Mesendoderm (in vitro differentiated cells): ENCODE measurements around the gene MNX1.

Experiments
- DNase-seq: peaks from one replicate; pipeline ENCODE4 v3.0.0; 2013
- H2AK5ac ChIP-seq: 2 replicates; pipeline ENCODE4 v1.6.1; 2013; ENCODE audit warnings: low read length, inconsistent platforms
- H2BK120ac ChIP-seq: 2 replicates; pipeline ENCODE4 v1.6.1; 2013; ENCODE audit warnings: low read depth, mild to moderate bottlenecking, low read length, moderate library complexity, mixed read lengths
- H2BK15ac ChIP-seq: replicated peaks from 2 replicates; pipeline ENCODE4 v1.6.1; 2013; ENCODE audit warnings: low read depth, mild to moderate bottlenecking, moderate library complexity
- H2BK5ac ChIP-seq: 2 replicates; pipeline ENCODE4 v1.6.1; 2013; ENCODE audit warnings: low read length, inconsistent platforms
- H3K18ac ChIP-seq: 2 replicates; pipeline ENCODE4 v1.6.1; 2013; ENCODE audit warnings: mild to moderate bottlenecking, low read length, mixed read lengths
- H3K23ac ChIP-seq: one replicate; pipeline ENCODE4 v1.6.1; 2013; ENCODE audit warnings: low read length
- H3K27ac ChIP-seq: 2 replicates; pipeline ENCODE4 v1.5.1; 2013; ENCODE audit warnings: low read depth, mild to moderate bottlenecking, inconsistent platforms, low read length, moderate library complexity
- H3K27me3 ChIP-seq: 2 replicates; pipeline ENCODE4 v1.6.1; 2013; ENCODE audit warnings: low read length, control low read depth, mild to moderate bottlenecking, inconsistent platforms; ENCODE audit not compliant: insufficient read depth, poor library complexity
- H3K36me3 ChIP-seq: 2 replicates; pipeline ENCODE4 v1.6.1; 2013; ENCODE audit warnings: low read length, inconsistent platforms; ENCODE audit not compliant: control insufficient read depth, insufficient read depth
- H3K4ac ChIP-seq: one replicate; pipeline ENCODE4 v1.6.1; 2013; ENCODE audit warnings: low read depth, mild to moderate bottlenecking, low read length, moderate library complexity
- H3K4me1 ChIP-seq: 2 replicates; pipeline ENCODE4 v1.6.1; 2013; ENCODE audit warnings: low read depth, low read length, inconsistent platforms; ENCODE audit not compliant: control insufficient read depth
- H3K4me2 ChIP-seq: 2 replicates; pipeline ENCODE4 v1.6.1; 2013; ENCODE audit warnings: low read length
- H3K4me3 ChIP-seq: 2 replicates; pipeline ENCODE4 v1.5.1; 2013; ENCODE audit warnings: mild to moderate bottlenecking, low read length
- H3K56ac ChIP-seq: one replicate; pipeline ENCODE4 v1.6.1; 2013; ENCODE audit warnings: low read length
- H3K79me1 ChIP-seq: 2 replicates; pipeline ENCODE4 v1.6.1; 2013; ENCODE audit warnings: low read length, inconsistent platforms
- H3K79me2 ChIP-seq: 2 replicates; pipeline ENCODE4 v1.6.1; 2013; ENCODE audit warnings: mild to moderate bottlenecking, low read length; ENCODE audit not compliant: control insufficient read depth, insufficient read depth
- H3K9ac ChIP-seq: 2 replicates; pipeline ENCODE4 v1.6.1; 2013; ENCODE audit warnings: low read length, inconsistent platforms
- H4K5ac ChIP-seq: one replicate; pipeline ENCODE4 v1.6.1; 2013; ENCODE audit warnings: low read length
- H4K8ac ChIP-seq: one replicate; pipeline ENCODE4 v1.6.1; 2013; ENCODE audit warnings: low read depth, mild to moderate bottlenecking, control low read depth, low read length, moderate library complexity
- WGBS: extraction: QIAGEN DNeasy Blood & Tissue Kit; methylation state at CpG from one replicate; pipeline ENCODE4 v1.1.7; 2013; ENCODE audit warnings: low lambda C conversion rate, missing lambda C conversion rate; ENCODE audit not compliant: insufficient coverage; ENCODE audit errors: extremely low coverage; 5-methylcytosine and 5-hydroxymethylcytosine counted together

The MNX1 gene

DNA sequence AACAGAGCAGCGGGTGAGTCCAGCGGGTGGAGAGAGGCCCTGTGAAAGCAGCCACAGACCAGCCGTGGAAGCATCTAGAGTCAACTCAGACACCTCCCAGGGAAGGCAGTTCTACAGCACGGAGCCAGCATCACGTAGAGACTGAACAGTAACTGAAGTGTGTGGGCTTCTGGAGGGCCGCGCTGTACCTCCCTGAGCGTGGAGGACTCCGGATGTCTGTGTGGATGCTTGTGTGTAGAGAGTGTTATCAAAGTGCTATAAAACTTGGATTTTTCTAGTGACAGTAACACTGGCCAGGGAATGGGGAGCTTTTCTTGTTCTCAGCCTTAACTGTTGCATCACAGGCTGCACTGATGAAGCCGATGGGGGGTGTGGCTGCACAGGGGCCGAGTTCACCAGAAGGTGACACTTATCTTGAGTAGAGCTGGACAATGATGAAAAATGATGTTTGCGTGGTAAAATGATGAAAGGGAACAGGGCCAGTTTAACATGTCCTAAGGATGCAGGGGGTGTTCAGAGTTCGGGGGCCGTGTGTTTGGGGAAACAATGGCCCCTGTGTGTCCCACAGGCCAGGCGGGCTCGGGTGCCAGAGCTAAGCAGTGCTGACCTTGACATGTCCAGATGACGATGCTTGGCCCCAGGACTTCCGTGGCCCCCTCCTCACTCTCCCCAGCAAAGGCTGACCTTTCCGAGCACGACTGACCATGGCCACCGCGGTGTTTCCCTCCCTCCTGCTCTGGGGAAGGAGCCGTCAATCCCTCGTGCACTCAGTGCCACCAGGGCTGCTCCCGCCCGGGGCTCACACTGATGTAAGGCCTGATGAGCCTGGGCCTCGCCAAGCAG, 21.9 kb downstream of the MNX1 start:
- H3K27ac ChIP-seq: no peak overlapping the region
- no peak overlapping the region for H3K23ac ChIP-seq
- H3K4me1 ChIP-seq: no peaks in the 10 kb centered on the region
- no peak overlapping the region for H4K5ac ChIP-seq
- no peak overlapping the region for H3K4me3 ChIP-seq
- H3K27me3 ChIP-seq: no peaks in the 10 kb centered on the region
- WGBS: no CpG with 5 or more reads among the region's 27 CpGs
- no peak overlapping the region for H2BK120ac ChIP-seq
- H4K8ac ChIP-seq: no peak overlapping the region
- H2BK15ac ChIP-seq: no peak overlapping the region
- H3K4ac ChIP-seq: no peak overlapping the region
- H3K36me3 ChIP-seq: no peaks in the 10 kb centered on the region
- DNase-seq: no peak
- H3K18ac ChIP-seq: no peak overlapping the region
- no peak overlapping the region for H3K56ac ChIP-seq
- no peak overlapping the region for H2AK5ac ChIP-seq
- no peak overlapping the region for H2BK5ac ChIP-seq
- no peak overlapping the region for H3K9ac ChIP-seq
- H3K79me2 ChIP-seq: no peaks in the 10 kb centered on the region
- H3K4me2 ChIP-seq: no peak overlapping the region
- H3K79me1 ChIP-seq: no peaks in the 10 kb centered on the region

DNA sequence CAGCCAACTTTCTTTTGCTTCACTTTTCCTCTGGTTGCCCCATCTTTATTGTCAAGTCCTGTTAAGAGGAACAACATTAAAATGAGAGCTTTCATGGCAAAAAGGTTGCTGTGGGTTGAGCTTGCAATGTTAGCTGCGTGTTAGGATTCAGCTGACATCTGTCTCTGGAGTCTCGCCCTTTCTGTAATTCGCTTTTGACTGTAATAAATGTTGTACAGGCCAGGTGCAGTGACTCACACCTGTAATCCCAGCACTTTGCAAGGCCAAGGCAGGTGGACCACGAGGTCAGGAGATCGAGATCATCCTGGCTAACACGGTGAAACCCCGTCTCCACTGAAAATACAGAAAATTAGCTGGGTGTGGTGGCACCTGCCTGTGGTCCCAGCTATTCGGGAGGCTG, 24.1 kb downstream of the MNX1 start:
- H2BK5ac ChIP-seq: no peak overlapping the region
- no peaks in the 10 kb centered on the region for H3K79me2 ChIP-seq
- H3K79me1 ChIP-seq: no peaks in the 10 kb centered on the region
- no peak overlapping the region for H3K4me3 ChIP-seq
- H4K8ac ChIP-seq: no peak overlapping the region
- H3K4me1 ChIP-seq: no peaks in the 10 kb centered on the region
- no CpG with 5 or more reads among the region's 8 CpGs for WGBS
- no peak overlapping the region for H3K23ac ChIP-seq
- no peak for DNase-seq
- no peak overlapping the region for H2BK15ac ChIP-seq
- H3K27ac ChIP-seq: no peak overlapping the region
- H3K9ac ChIP-seq: no peak overlapping the region
- H3K18ac ChIP-seq: no peak overlapping the region
- no peaks in the 10 kb centered on the region for H3K36me3 ChIP-seq
- H3K56ac ChIP-seq: no peak overlapping the region
- no peak overlapping the region for H3K4me2 ChIP-seq
- H2BK120ac ChIP-seq: no peak overlapping the region
- no peaks in the 10 kb centered on the region for H3K27me3 ChIP-seq
- H4K5ac ChIP-seq: no peak overlapping the region
- H3K4ac ChIP-seq: no peak overlapping the region
- no peak overlapping the region for H2AK5ac ChIP-seq

DNA sequence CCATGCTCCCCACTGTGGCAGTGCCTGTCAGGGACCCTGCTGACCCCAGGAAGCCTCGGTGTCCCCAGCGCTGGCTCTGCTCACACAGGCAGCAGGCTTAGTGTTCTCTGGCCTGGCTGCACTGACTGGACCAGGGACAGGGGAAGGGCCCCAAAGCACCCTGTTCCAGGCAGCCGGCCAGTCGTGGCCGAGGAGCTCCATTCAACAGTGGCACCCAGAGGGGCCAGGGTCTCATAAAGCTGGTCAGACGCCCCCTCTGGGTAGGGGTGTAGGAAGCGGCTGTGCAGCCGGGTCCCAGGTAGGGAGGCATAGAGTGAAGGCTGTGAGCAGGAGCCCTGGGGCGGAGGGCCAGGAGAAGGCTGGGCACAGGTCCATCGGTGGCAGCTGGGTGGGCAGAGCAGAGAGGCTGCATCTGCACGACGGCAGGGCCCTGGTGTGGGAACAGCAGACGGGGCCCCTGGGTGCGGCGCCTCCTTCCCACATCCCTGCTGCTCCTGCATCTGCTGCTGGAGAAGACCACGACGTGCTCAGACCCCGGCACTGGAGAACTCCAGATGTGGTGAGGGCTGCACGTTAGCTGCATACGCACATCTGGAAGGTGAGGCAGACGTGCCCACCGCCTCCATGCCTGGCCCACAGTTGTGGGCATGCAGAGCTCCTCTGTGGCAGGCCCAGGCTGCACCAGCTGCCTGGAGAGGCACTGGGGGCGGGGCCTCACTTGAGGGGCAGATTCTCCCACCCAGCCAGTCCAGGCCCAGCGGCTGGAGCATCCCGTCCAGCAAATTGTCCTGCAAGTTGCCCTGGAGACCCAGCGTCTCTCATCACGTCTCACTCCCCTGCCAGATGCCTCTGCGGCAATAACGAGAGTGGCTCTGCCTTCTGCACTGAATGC, 25.1 kb downstream of the MNX1 start:
- no peak overlapping the region for H4K8ac ChIP-seq
- no peak overlapping the region for H3K9ac ChIP-seq
- H2BK15ac ChIP-seq: no peak overlapping the region
- H4K5ac ChIP-seq: no peak overlapping the region
- H3K27ac ChIP-seq: no peak overlapping the region
- no peak for DNase-seq
- no peaks in the 10 kb centered on the region for H3K79me1 ChIP-seq
- no peak overlapping the region for H3K4me3 ChIP-seq
- H2AK5ac ChIP-seq: no peak overlapping the region
- no peak overlapping the region for H3K4ac ChIP-seq
- H3K79me2 ChIP-seq: no peaks in the 10 kb centered on the region
- H3K4me2 ChIP-seq: no peak overlapping the region
- H3K27me3 ChIP-seq: no peaks in the 10 kb centered on the region
- H3K56ac ChIP-seq: no peak overlapping the region
- no CpG with 5 or more reads among the region's 29 CpGs for WGBS
- H2BK120ac ChIP-seq: no peak overlapping the region
- H2BK5ac ChIP-seq: no peak overlapping the region
- H3K18ac ChIP-seq: no peak overlapping the region
- H3K23ac ChIP-seq: no peak overlapping the region
- H3K4me1 ChIP-seq: no peaks in the 10 kb centered on the region
- H3K36me3 ChIP-seq: no peaks in the 10 kb centered on the region

DNA sequence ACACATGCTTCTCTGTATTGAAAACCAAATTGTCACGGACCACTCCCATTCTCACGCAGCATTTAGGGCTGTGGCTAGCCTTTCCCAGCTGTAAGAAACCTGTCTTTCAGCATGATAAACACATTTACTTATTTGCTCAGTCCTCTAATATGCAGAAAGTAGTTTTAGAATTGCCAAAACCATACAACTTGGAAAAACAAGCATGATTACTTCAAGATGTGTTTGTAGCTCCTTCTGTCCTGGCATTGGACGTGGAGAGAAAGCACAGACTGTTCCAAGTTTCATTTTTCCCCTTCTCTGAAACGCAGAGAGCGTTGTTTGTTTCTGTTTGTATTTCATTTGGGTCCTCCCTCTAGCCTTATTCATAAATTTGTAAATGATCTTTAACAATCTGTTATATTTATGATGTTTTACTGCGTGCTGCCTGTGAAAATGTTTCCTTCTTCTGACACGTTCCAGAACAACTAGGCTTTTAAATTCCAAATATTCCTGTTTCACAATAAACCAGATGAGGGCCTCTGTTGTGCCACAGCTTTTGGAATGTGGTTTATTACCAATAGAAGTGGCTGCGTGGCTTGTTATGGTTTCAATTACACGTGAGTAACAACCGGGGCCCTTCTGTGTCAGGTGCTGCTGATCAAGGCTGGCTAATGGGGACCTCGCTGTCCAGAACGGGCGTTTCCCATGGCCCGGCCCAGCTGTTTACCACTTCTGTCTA, 26.1 kb downstream of the MNX1 start:
- no CpG with 5 or more reads among the region's 14 CpGs for WGBS
- Histone ChIP-seq H3K79me2 (no peaks in the 10 kb centered on the region), H3K27ac (no peak overlapping the region), H2BK120ac (no peak overlapping the region), H3K56ac (no peak overlapping the region), H2BK5ac (no peak overlapping the region), H3K9ac (no peak overlapping the region), H3K4me2 (no peak overlapping the region), H3K79me1 (no peaks in the 10 kb centered on the region), H4K5ac (no peak overlapping the region), H3K23ac (no peak overlapping the region), H3K18ac (no peak overlapping the region), H2BK15ac (no peak overlapping the region), H3K4me1 (no peaks in the 10 kb centered on the region), H3K27me3 (no peaks in the 10 kb centered on the region), H3K4me3 (no peak overlapping the region), H2AK5ac (no peak overlapping the region), H4K8ac (no peak overlapping the region), H3K36me3 (no peaks in the 10 kb centered on the region), H3K4ac (no peak overlapping the region)
- no peak for DNase-seq

DNA sequence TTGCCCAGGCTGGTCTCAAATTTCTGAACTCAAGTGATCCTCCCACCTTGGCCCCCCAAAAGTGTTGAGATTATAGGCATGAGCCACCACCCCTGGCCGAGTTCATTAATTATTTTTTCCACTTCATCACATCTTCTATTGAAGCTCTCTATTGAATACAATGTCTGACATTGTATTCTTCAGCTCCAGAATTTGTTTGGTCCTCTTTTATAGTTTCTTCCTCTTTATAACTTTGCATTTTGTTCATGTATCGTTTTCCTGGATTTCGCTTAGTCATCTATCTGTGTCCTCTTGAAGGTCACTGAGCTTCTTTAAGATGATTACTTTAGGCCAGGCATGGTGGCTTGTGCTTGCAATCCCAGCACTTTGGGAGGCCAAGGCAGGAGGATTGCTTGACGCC, 30.8 kb downstream of the MNX1 start:
- no peak overlapping the region for H3K18ac ChIP-seq
- DNase-seq: no peak
- H3K79me2 ChIP-seq: no peaks in the 10 kb centered on the region
- no peak overlapping the region for H2BK15ac ChIP-seq
- no peak overlapping the region for H3K4me2 ChIP-seq
- no peaks in the 10 kb centered on the region for H3K4me1 ChIP-seq
- no peaks in the 10 kb centered on the region for H3K27me3 ChIP-seq
- H3K36me3 ChIP-seq: no peaks in the 10 kb centered on the region
- H3K4ac ChIP-seq: no peak overlapping the region
- H2BK120ac ChIP-seq: no peak overlapping the region
- WGBS: no CpG with 5 or more reads among the region's 4 CpGs
- no peak overlapping the region for H3K9ac ChIP-seq
- H3K4me3 ChIP-seq: no peak overlapping the region
- no peaks in the 10 kb centered on the region for H3K79me1 ChIP-seq
- no peak overlapping the region for H4K8ac ChIP-seq
- H3K56ac ChIP-seq: no peak overlapping the region
- no peak overlapping the region for H3K23ac ChIP-seq
- H3K27ac ChIP-seq: no peak overlapping the region
- H2AK5ac ChIP-seq: no peak overlapping the region
- H2BK5ac ChIP-seq: no peak overlapping the region
- H4K5ac ChIP-seq: no peak overlapping the region
